ENCODE measurements around the gene DRD3.

The DRD3 gene

DNA sequence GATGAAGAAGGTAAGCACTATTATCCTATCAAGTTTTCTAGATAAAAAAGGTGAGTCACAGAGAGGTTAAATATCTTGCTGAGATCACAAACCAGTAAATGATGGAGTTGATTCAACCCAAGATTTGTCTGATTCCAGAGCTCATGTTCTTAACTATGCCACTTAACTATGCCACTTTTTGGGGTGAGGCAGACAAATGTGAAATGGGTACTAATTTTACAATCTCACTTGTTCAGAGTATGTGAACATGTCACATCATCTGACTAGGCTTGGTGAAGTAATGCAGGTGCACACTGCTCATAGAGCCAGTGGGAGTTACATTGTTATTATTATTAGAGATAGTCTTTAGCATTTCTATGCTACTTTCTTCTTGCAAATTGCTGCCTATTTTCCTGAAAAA, 2.0 kb downstream of the DRD3 start:
- no peak for DNase-seq

DNA sequence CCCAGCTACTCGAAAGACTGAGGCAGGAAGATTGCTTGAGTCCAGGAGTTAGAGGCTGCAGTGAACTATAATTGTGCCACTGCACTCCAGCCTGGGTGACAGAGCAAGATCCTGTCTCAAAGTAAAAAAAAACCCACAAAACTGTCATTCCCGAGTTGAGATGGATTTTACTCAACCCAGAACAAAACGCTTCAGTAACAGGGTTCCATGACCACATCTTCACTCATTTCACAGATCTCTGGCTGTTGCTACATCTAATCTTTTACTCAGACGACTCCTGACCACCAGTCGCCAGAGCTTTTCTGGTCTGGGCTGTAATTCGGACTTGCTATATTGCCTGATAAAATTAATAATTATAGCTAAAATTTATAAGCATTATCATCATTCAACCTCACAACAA, 2.4 kb downstream of the DRD3 start:
- no peak for DNase-seq

DNA sequence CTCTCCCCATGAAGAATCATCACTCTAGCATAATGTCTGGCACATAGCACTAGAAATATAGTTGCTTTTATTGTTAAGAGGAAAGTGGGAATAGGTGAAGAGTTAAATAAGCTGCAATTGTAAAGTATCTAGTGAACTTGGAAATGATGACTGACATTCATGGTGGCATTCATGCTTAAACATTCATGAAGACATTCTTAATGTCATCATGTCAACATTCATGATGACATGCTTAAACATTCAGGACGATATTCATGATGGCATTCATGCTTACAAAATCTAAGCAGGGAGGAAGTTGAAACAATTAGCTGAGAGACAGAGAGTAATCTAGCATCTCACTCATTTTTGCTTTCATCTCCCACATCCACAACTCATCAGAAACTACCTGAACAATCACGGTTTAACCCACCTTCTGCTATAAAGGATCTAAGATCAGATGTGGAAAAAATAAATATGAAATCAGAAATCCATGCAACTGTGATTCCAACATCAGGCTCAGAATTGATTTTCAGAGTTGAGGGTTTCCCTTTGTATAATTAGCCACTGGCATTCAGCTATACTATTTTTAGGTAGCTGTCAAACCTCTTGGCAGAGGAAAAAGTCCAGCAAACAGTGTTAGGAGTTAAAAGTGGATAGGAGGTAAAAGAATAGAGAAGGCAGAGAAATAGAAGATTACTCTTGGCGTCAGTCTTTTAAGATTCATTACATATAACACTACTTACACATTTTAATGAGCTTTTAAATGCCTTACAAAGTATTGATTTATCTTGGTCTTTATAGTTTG, 3.5 kb downstream of the DRD3 start:
- DNase-seq, result no peak

DNA sequence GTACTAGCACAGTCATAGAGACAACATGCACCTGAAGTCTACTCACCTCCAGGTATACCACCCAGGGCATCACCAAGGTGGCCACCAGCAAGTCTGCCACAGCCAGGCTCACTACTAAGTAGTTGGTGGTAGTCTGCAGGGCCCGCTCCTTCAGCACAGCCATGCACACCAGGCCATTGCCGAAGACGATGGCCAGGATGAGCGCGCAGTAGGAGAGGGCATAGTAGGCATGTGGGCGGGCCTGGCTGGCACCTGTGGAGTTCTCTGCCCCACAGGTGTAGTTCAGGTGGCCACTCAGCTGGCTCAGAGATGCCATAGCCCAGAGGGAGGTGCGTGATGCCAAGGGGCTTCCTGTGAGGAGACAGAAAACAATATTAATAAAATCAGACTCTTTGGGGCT, 7.2 kb downstream of the DRD3 start:
- no peak for DNase-seq

DNA sequence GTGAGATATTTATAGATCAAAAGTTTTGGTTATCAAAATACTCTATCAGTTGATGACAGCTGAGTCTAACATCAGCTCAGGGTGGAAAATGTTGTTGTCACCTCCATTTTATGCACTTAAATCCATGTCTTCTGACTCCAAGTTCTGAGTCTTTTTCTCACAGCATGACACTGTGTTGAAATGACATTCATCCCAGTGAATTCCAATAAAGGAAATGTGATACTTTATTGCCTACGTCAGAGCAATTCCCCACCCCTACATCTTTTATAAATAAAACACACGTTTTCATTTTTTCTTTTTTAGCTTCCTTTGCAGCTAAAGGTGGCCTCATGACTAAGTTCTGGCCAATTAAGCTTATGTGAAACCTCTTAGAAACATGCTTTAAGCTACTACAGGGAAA, 10.7 kb downstream of the DRD3 start:
- DNase-seq, result no peak

DNA sequence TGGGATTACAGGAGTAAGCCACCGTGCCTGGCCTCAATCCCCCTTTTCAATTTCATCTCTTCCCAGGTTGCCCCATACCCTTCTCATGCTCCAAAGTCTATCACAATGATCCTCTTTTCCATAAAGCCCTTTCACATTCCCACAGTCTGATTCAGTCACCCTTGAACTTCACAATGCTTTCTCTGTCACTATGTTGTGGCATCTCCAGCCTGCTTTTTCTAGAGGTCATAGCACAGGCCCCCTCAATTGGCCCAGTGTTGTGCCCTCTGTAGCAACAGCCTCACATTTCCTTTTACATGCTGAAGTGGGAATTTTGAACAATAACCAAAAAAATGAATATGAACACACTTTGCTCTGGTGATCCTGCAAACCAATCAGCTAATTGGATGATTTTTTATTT, 21.5 kb downstream of the DRD3 start:
- DNase-seq, result no peak

DNA sequence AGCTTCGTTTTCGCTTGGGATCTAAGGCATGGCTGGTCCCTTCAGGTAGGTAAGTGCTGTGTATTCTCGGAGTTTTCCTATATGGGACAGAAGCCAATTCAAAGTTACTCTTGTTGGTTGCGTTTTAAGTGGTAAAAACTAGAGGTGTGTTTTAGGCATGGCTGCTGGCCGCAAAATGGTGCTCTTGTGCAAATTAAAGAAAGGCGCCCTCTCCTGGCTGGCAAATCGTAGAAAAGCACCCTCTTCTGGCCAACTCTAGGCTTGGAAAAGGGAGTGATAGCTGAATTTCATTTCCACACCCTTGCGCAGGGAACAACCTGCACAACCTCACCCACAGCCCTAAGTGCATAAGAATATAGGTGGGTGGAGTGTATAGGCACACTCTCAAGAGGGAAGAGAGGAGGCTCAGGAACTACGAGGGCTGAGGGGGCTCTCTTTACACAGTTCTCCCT, 23.5 kb downstream of the DRD3 start:
- no peak for DNase-seq

DNA sequence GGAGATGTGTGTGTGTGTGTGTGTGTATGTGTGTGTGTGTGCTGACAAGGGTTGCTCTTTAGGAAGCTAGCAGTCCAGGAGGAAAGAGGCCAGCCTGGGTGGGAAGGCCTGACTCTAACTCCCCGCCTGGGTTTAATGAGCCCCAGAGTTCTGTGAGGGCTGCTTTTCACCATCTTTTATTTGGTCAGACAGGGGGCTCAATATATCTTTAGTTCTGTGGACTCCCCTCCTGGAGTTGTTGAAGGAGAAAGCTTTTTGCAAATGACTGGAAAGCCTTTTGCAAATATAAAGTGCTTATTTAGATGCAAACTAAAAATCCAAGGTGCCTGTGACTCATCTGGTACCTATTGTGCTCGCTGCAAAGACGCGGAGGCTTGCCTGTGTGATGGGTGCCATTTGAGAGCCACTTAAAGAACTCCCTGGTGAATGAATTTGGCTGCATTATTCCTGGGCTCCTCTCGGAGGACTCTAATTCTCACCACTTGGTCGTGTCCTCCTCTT, 24.5 kb downstream of the DRD3 start:
- DNase-seq, result no peak

DNA sequence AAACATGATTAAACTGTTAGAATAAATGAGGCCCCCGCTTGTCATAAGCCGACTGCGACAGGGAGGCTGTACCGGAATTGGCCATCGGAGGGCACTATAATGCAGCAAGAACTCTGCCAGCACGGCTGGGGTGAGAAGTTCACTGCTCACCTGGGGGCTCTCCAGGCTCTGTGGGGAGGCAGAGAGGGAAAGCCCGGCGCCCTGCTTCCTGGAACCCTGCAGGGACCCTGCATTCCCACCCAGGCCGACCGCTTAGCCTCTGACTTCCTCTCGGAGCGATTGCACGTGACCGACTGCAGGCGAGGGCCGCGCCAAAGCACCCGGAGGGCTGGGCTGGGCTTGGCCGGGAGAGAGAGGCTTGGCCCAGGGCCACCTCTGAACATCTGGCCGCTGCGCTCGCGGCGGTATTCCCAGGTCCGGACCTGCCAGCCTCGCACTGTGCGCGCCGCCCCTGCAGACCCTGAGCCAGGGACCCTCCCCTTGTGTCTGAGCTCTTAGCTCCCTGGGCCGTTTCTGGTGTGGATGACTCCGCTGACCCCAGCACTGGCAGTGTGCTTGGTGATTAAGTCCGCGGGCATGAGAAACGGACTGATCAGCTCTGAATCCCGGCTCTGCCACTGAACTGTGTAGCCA, 26.2 kb downstream of the DRD3 start:
- peak; percentile 44 for DNase-seq

DNA sequence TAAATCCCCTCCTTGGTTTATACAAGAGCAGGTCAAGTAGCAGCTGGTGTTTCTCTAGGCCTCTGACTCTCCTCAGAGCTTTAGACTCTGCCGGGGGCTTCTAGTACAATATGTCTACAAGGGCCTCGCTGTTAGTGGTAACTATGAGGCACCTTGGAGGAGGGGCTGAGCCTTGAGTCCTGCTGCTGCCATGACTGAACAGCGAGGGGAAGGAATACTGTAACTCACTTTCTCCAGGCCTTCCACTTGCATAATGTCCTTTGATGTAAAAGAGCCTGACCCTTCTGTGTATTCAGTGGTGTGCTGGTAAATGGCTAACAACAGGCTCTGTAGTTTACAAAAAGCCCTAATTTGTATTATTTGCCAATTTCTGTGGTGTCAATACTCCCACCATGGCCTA, 27.8 kb downstream of the DRD3 start:
- no peak for DNase-seq

DNA sequence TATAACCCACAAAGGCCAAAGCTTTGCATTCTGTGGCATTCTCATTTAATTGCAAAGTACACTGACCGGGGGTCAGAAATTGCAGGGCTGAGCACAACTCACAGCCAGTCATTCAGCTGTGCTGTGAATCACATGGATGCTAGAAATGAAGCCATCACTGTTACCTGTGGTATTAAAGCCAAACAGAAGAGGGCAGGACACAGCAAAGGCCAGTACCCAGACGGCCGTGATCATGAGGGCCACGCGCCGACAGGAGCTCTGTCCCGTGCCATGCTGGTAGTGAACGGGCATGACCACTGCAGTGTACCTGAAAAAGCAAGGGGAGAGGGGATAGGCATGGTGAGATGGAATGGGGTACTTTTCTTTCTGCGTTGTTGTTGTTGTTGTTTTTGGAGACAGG, 31.6 kb downstream of the DRD3 start:
- no peak for DNase-seq

DNA sequence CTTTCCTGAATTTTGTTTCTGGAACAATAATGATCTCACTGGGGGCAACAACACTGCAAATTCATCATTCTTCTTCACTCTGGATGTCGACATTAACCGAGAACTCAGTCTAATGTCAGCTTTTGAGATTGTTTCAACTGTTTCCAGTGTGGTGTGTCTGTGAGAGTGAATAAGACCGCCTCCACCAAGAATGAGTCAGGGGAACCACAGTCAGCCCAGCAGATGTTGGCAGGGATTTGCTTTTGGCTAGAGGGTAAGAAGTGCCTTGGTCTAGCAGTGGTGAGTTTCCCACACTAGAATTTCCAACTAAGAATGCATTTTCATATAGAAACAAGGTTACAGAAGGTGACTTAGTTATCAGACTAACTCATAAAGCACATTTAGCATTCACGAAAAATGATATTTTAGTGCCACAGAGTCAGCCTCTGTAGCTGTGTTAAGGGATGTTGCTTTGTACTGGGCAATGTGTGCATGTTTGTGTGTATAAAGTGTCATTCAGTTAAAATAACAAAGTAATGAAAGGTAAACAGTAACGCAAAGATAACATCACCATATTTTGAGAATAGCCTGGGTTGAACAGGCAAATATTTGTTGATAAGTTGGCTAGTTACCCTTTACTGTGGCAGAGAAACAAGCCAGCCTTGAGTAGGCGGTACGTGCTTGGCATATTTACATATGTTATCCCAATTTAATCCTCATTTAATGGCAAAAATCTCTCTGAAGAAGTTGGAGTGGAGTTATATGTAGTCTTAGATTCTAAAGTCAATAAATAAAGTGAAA, 33.8 kb downstream of the DRD3 start:
- no peak for DNase-seq

DNA sequence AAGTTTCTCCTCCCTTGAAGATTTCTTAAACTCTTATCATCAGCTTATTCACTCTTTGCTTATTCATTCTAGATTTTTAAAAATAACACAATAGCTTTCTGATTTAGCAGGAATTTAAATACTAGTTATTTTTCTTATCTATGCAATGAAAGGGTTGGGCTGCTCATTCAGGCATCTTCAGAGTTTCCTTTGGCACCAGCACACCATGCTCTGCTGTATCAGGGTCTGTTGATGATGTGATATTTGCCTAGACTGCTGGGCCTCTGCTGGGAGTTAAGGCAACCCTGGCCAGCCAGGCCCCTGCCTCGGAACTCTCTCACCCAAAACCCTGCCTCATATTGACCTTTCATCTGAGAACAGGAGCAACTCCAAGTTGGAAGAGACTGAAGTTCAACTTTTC, 35.0 kb downstream of the DRD3 start:
- DNase-seq, result no peak

DNA sequence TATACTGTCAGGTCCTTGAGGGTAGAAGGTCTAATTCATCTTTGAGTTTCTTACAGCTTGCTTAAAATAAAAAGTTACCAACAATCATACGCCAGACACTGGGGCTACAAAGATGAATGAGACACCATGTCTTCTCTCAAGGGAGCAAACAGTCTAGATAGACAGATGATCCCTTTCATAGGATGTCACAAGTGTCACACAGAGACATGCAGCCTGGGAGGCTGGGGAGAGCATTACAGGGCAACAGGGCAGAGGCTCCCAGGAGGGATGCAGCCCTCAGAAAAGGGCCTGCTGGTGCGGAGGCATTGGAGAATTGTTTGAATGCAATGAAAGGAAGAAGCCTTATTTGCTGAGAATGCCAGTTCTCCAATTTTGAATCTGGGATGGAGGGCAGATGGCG, 39.0 kb downstream of the DRD3 start:
- no peak for DNase-seq

DNA sequence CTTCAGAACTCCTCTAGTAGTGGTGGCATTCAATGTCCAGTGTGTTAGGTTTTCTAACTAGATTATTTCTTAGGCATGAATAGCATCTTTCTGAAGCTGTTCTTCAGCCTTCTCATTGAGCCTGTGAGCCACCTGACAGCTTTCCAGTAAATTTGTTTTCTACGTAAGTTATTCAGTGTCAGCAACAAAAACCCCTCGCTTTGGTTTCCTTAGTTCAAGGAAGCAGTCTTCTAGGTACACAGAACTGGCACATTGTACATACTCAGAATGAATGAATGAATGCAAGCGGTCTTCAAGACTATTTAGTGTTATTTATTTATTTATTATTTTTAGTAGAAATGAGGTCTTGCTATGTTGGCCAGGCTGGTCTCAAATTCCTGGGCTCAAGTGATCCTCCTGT, 44.9 kb downstream of the DRD3 start:
- no peak for DNase-seq

DNA sequence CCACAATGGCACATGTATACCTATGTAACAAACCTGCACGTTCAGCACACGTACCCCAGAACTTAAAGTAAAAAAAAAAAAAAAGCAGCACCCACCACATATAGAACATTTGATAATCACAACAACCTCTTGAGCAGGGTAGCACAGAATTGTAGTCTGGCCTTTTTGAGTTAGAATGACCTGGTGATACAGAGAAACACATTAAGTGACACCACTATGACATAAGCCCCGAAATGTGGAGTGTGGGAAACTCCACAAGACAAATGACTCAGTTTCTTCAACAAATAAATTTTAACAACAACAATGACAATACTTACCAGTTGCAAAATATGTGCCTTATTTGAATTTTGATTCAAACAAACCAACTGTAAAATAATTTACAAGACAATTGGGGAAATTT, 46.4 kb downstream of the DRD3 start:
- no peak for DNase-seq

DNA sequence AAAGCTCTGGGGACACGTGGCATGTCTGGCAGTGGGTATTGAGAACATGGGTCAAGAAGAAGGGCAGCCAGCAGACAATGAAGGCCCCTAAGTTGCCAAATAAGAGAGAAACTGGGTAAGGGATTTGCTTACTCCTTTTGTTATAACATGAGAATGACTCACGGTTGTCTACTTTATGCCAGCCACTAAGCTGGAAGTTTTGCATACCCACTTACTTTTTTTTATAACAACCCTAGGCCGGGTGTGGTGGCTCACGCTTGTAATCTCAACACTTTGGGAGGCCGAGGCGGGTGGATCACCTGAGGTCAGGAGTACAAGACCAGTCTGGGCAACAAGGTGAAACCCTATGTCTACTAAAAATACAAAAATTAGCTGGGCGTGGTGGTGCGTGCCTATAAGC, 50.0 kb downstream of the DRD3 start:
- no peak for DNase-seq

DNA sequence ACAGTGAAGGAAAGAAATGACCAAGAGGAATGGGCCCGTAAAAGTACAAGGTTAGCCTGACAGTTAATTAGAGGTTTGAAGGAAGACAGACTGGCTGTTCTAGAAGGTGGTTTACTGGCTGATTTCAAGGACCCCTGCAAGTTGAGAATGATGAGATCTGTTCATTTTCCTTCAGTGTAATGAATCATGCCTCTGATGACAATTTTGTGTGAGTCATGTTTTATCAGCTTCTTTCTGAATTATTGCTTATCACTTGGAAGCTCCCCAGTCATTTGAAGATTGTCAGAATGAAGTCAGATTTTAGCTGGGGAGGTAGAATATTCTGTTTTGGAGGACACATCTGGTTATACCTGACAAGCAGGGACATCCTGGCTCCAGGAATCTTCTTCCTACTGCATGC, 50.6 kb downstream of the DRD3 start:
- DNase-seq, result no peak

DNA sequence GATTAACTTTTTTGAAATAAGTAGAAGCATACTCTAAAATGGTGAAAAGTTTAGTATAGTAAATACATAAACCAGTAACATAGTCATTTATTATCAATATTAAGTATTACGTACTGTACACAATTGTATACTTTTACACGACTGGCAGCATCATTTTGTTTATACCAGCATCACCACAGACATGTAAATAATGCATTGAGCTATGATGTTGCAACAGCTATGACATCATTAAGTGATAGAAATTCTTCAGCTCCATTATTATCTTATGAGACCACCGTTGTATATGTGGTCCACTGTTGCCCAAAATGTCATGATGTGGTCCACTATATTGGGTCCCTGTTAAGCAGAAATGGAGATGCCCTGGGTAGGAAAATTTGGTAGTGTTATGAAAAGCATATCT, 51.3 kb downstream of the DRD3 start:
- DNase-seq, result no peak

DNA sequence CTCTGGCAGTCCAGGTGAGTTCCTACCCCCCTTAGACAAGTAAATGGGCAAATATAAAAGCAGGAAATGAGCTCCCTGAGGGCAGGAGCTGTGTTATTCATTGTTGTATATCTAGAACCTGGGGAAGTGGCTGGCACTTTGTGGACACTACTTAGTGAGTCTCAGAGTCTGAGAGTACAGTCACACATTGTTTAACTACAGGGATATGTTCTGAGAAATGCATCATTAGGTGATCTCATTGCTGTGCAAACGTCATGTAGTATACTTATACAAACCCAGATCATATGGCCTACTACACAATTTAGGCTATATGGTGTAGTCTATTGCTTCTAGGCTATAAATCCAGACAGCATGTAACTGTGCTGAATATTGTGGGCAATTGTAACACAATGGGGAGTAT, 52.4 kb downstream of the DRD3 start:
- DNase-seq, result no peak

DNA sequence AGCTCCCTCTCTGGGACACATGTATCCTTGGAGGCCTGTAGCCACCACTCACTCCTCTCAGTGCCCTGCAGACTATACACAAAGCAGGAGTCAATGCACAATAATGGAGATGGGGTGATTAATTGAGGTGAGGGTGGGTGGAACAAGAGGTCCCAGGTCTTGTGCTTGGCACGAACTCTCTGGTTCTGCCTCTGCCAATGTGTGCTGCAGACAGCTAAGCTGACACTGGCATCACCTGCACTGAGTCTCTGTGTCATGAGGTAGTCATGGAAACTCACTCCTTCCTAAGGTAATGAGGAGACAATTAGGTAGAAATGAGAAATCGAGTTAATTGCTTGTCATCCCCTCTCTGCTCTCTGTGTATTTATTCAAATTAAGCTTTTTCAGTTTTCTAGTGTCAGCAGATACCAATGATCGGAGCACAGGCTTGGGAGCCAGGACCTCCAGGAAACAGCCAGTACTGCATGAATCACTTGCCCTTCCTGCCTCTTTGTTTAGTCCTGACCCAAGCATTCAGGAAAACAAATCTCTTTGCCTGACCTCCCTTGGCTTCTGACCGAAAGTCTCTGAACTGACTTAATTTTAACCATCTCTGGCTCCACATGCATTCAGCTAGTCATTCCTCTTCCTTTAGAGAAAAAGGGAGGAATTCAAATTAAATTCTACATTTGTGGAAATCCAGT, 56.7 kb downstream of the DRD3 start:
- DNase-seq, result no peak

DNA sequence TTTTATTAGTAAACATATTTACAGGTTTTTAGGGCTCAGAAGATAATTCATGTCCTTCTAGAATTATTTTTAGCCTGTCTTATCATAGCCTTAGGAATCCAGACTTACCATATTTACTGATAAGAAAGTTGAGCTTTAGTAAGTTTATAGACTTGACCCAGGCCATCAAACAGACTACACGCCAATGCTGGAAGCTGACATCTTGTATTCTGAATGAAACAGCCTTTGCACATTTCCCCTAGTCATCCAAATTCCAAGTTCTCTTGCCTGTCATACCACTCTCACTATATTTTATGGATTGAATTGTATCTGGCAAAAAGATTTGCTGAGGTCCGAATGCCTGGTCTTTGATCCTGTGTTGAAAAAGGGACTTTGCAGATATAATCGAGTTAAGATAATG, 58.6 kb downstream of the DRD3 start:
- no peak for DNase-seq

DNA sequence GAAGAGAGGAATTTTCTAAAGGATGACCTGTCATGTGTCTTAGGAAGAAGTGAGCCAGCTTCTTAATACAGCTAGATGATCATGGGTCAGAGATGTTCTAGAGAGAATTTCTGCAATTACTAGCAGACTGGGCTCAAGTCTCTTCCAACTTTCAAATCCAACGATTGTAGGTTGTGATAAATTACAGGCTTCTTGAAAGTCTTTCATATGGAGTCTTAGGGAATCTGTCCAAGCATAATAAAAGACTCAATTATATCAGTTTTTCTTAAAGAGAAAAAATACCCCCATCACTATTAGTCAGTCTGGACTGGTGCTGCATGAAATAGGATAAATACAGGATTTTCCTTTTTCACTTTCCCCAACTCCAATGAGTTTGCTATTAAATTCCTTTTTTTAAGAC, 59.1 kb downstream of the DRD3 start:
- no peak for DNase-seq
